MM.1S (cell line): ENCODE results near the gene TNFRSF8.

Experiments
- DNase-seq: peaks from one replicate; pipeline ENCODE4 v3.0.0-alpha.2; 2015
- H2AFZ ChIP-seq: fragments of 300-600 bp; sonication (generic); 2 replicates; pipeline ENCODE4 v1.6.0; 2016; ENCODE audit warnings: antibody characterized with exemption, low read length
- H3F3A ChIP-seq: fragments of 300-600 bp; sonication (generic); 2 replicates; pipeline ENCODE4 v1.6.1; 2016; ENCODE audit warnings: mild to moderate bottlenecking, antibody characterized with exemption, low read length, moderate library complexity, mixed read lengths; ENCODE audit not compliant: insufficient read depth
- H3K27ac ChIP-seq: fragments of 300-600 bp; sonication (generic); 2 replicates; pipeline ENCODE4 v1.5.1; 2016; ENCODE audit warnings: mild to moderate bottlenecking, low read length
- H3K27me3 ChIP-seq: fragments of 300-600 bp; sonication (generic); replicated peaks from 2 replicates; pipeline ENCODE4 v1.6.0; 2016; ENCODE audit warnings: low read length; ENCODE audit not compliant: insufficient read depth
- H3K36me3 ChIP-seq: fragments of 300-600 bp; sonication (generic); replicated peaks from 2 replicates; pipeline ENCODE4 v1.6.1; 2016; ENCODE audit warnings: mild to moderate bottlenecking, low read length, mixed read lengths; ENCODE audit not compliant: insufficient read depth
- H3K4me1 ChIP-seq: fragments of 300-600 bp; sonication (generic); 2 replicates; pipeline ENCODE4 v1.6.1; 2016; ENCODE audit warnings: low read length, mixed read lengths
- H3K4me2 ChIP-seq: fragments of 300-600 bp; sonication (generic); 2 replicates; pipeline ENCODE4 v1.6.0; 2016; ENCODE audit warnings: low read depth, low read length
- H3K4me3 ChIP-seq: fragments of 300-600 bp; sonication (generic); 2 replicates; pipeline ENCODE4 v1.5.1; 2016; ENCODE audit warnings: low read length, mixed read lengths
- H3K79me2 ChIP-seq: fragments of 300-600 bp; sonication (generic); 2 replicates; pipeline ENCODE4 v1.6.1; 2016; ENCODE audit warnings: mixed run types, low read length, mixed read lengths
- H3K9ac ChIP-seq: fragments of 300-600 bp; sonication (generic); 2 replicates; pipeline ENCODE4 v1.6.1; 2016; ENCODE audit warnings: low read length, mixed read lengths
- H3K9me2 ChIP-seq: fragments of 300-600 bp; sonication (generic); replicated peaks from 2 replicates; pipeline ENCODE4 v1.6.1; 2016; ENCODE audit warnings: mild to moderate bottlenecking, low read length, mixed read lengths; ENCODE audit not compliant: insufficient read depth
- H3K9me3 ChIP-seq: fragments of 300-600 bp; sonication (generic); replicated peaks from 2 replicates; pipeline ENCODE4 v1.6.1; 2016; ENCODE audit warnings: mild to moderate bottlenecking, low read length, mixed read lengths; ENCODE audit not compliant: insufficient read depth
- H4K20me1 ChIP-seq: fragments of 300-600 bp; sonication (generic); 2 replicates; pipeline ENCODE4 v1.6.1; 2016; ENCODE audit warnings: mild to moderate bottlenecking, low read length, moderate library complexity, mixed read lengths; ENCODE audit not compliant: insufficient read depth
- CTCF ChIP-seq: fragments of 300-600 bp; sonication (generic); IDR thresholded peaks from 2 replicates; pipeline ENCODE4 v1.5.1; 2016; ENCODE audit warnings: antibody characterized with exemption, low read length, mixed read lengths
- EZH2 ChIP-seq: fragments of 300-600 bp; sonication (generic); optimal IDR thresholded peaks from 2 replicates; pipeline ENCODE3; 2017; ENCODE audit warnings: low read depth, mild to moderate bottlenecking, antibody characterized with exemption, low read length, mixed read lengths
- EZH2phosphoT487 ChIP-seq: fragments of 300-600 bp; sonication (generic); IDR thresholded peaks from 2 replicates; pipeline ENCODE4 v1.6.1; 2018; ENCODE audit warnings: antibody characterized with exemption, low read length

TNFRSF8 gene

GRCh38 chr1:12059722-12060464 lies 3.2 kb upstream of the TNFRSF8 start:
- no peaks in the 10 kb centered on the region for H3K79me2 ChIP-seq
- H3K9ac ChIP-seq = no peak overlapping the region
- peak overlapping the region; percentile 17; the same call in 1 of the 2 replicates for H3K4me2 ChIP-seq
- H2AFZ ChIP-seq = no peak overlapping the region
- peaks cover 22% of the 10 kb centered on the region for H3K27me3 ChIP-seq
- DNase-seq = peak; percentile 31
- H4K20me1 ChIP-seq = no peaks in the 10 kb centered on the region
- no peaks in the 10 kb centered on the region for H3K36me3 ChIP-seq
- no peaks in the 10 kb centered on the region for H3F3A ChIP-seq
- peaks cover 11% of the 10 kb centered on the region for H3K4me1 ChIP-seq
- TF ChIP-seq CTCF = 0 out of 2 replicates have a peak, but pooled peaks have one; percentile 8
- no peak for TF ChIP-seq EZH2phosphoT487
- TF ChIP-seq EZH2 = no peak
- H3K9me2 ChIP-seq = no peaks in the 10 kb centered on the region
- H3K4me3 ChIP-seq = no peak overlapping the region
- no peak overlapping the region for H3K27ac ChIP-seq
- no peaks in the 10 kb centered on the region for H3K9me3 ChIP-seq

- Histone ChIP-seq H3K9me3 (no peaks in the 10 kb centered on the region), H4K20me1 (no peaks in the 10 kb centered on the region), H3K4me1 (peaks cover 11% of the 10 kb centered on the region), H3K79me2 (no peaks in the 10 kb centered on the region), H3K27ac (no peak overlapping the region), H3K4me2 (no peak overlapping the region), H3K9me2 (no peaks in the 10 kb centered on the region), H3F3A (no peaks in the 10 kb centered on the region), H3K36me3 (no peaks in the 10 kb centered on the region), H3K27me3 (peaks cover 24% of the 10 kb centered on the region), H3K4me3 (no peak overlapping the region), H3K9ac (no peak overlapping the region), H2AFZ (no peak overlapping the region)
- DNase-seq = no peak
- TF ChIP-seq EZH2 = no peak
- no peak for TF ChIP-seq CTCF
- TF ChIP-seq EZH2phosphoT487 = no peak
These were observed 2.6 kb upstream of the TNFRSF8 start for GRCh38 chr1:12060500-12060899.

- H3K9me3 ChIP-seq = no peaks in the 10 kb centered on the region
- no peak for DNase-seq
- no peaks in the 10 kb centered on the region for H3F3A ChIP-seq
- no peak overlapping the region for H3K9ac ChIP-seq
- H3K9me2 ChIP-seq = no peaks in the 10 kb centered on the region
- H3K27me3 ChIP-seq = peaks cover 31% of the 10 kb centered on the region
- no peak for TF ChIP-seq CTCF
- no peak for TF ChIP-seq EZH2
- TF ChIP-seq EZH2phosphoT487 = no peak
- no peaks in the 10 kb centered on the region for H3K36me3 ChIP-seq
- peak overlapping the region; percentile 29; the same call in 1 of the 2 replicates for H3K4me2 ChIP-seq
- peaks cover 15% of the 10 kb centered on the region for H3K4me1 ChIP-seq
- H3K27ac ChIP-seq = no peak overlapping the region
- H3K4me3 ChIP-seq = no peak overlapping the region
- no peaks in the 10 kb centered on the region for H3K79me2 ChIP-seq
- no peak overlapping the region for H2AFZ ChIP-seq
- no peaks in the 10 kb centered on the region for H4K20me1 ChIP-seq
These were observed 1.2 kb downstream of the TNFRSF8 start for GRCh38 chr1:12064073-12064969.
